ENCODE measurements around the gene TIPRL. TPM values are rescaled to one million over a fixed set of nuclear protein-coding genes. Genes with fewer than 3 reads are reported as not detected.
A peak's percentile ranks its signal among the peaks of the same experiment; 100 is the strongest.

Gene TIPRL
- total and polyA plus RNA-seq, 9 of the 15 experiments (the other 6 are each of a cell fraction or from before 2014, with no cell fraction given): 41.4 to 90.2 (median 69.9) TPM

- TF ChIP-seq ARID3B (CRISPR knock-in tag; IDR thresholded peaks at IDR 0.05; ENCODE audit: borderline replicate concordance) (no peak), ETV1 (tag; conservative IDR thresholded peaks at IDR 0.05; ENCODE audit: low read depth) (no peak), CSDE1 (IDR thresholded peaks at IDR 0.05) (no peak), SMAD2 (IDR thresholded peaks at IDR 0.05; ENCODE audit: low read depth, low read length) (no peak), CBFA2T3 (IDR thresholded peaks at IDR 0.05) (no peak), NR2C2 (CRISPR knock-in tag; IDR thresholded peaks at IDR 0.05) (no peak), NR2C2 (tag; IDR thresholded peaks at IDR 0.05) (no peak), ZNF134 (CRISPR knock-in tag; conservative IDR thresholded peaks at IDR 0.05) (no peak), ZNF583 (CRISPR knock-in tag; IDR thresholded peaks at IDR 0.05) (no peak), ZBTB7A (IDR thresholded peaks at IDR 0.05; ENCODE audit: borderline replicate concordance, control insufficient read depth, low read depth, low read length) (peak; percentile 59; the same call in 1 of the 2 replicates), SREBF1 (IDR thresholded peaks at IDR 0.05; ENCODE audit: borderline replicate concordance, low read depth, low read length) (no peak), SMARCC2 (IDR thresholded peaks at IDR 0.05; ENCODE audit: low read depth) (no peak), HBP1 (CRISPR knock-in tag; IDR thresholded peaks at IDR 0.05) (no peak), ZNF444 (CRISPR knock-in tag; IDR thresholded peaks at IDR 0.05) (no peak)
Observed at GRCh38 chr1:168136709-168137514, 41.9 kb upstream of the TIPRL start, which contains the start of gene GPR161 (continued).
